Stimulated activated naive CD4-positive, alpha-beta T cell (primary cell): Measurements from ENCODE around the gene RYR1.
"Not testable (repeated sequence)": the region's sequence is repeated elsewhere in the genome, so short reads cannot be mapped to it uniquely, and the experiment has no call there.

Source experiments
- DNase-seq, 6 experiments: peaks; one replicate each; lab custom pipeline; 2025; lab: John Stamatoyannopoulos, UW

RYR1 gene

GRCh38 chr19:38490861-38491260, 57.4 kb downstream of the RYR1 start:
- no peak for DNase-seq

DNA sequence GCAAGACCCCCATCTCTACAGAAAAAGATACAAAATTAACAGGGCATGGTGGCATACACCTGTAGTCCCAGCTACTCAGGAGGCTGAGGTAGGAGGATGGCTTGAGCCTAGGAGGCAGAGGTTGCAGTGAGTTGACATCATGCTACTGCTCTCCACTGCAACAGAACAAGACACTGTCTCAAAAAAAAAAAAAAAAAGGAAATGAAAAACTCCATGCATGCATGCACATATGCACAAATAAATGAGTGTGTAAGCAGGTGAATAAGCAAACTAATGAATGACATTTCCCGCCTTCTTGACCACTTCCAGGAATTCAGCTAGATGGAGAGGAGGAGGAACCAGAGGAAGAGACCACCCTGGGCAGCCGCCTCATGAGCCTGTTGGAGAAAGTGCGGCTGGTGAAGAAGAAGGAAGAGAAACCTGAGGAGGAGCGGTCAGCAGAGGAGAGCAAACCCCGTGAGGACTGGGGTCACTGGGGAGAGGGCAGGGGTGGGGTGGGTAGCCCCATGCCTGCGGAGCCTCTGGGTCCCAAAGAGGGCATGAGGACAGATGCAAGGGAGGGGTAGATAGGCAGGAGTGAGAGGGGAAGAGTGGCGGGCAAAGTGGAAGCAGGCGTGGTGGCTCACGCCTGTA, 58.8 kb downstream of the RYR1 start:
- no peak for DNase-seq

- no peak for DNase-seq
Measured at GRCh38 chr19:38494379-38494778, 60.9 kb downstream of the RYR1 start.

- DNase-seq: not testable (repeated sequence)
Measured at GRCh38 chr19:38495375-38495774, 61.9 kb downstream of the RYR1 start.

DNA sequence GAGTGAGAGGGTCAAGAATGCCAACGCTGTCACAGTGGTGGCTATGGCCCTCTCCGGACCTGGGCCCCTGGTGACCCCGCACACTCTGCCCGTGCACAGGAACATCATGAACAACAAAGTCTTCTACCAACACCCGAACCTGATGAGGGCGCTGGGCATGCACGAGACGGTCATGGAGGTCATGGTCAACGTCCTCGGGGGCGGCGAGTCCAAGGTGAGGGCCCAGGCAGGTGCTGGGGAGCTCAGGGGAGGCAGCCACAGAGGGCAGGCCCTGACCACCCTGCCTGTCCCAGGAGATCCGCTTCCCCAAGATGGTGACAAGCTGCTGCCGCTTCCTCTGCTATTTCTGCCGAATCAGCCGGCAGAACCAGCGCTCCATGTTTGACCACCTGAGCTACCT, 62.6 kb downstream of the RYR1 start:
- no peak for DNase-seq

DNA sequence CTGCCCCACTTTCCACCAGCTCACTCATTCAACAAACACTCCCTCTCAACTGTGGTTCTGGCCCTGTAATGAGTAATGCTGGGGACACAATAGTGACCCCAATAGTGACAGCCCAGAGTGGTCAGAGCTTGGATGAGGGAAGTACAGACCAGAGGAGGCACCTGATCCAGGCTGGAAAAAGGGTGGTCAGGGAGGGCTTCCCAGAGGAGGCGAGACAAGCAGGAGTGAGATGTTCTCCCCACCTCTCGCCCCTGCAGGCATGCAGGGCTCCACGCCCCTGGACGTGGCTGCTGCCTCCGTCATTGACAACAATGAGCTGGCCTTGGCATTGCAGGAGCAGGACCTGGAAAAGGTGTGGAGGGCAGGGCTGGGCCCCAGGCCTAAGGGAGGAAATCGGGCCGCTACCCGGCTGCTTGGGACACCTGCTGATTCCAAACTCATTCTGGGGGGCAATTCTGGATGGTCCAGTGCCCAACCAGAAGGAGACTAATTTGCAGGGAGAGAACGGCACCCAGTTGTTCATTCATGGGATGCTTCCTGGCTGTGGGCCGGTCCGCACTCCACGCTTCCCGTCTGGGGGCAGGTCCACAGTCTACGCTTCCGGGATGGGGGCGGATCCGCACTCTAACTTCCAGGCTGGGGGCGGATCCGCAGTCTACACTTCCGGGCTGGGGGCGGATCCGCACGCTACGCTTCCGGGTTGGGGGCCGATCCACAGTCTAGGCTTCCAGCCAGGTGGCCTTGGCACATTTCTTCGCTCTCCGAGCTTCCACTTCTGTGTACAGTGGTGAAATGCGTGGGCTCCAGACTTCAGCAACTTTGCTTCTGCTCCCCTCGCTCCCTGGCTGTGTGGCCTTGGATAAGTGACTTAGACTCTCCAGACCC, 63.4 kb downstream of the RYR1 start:
- DNase-seq: no peak

DNA sequence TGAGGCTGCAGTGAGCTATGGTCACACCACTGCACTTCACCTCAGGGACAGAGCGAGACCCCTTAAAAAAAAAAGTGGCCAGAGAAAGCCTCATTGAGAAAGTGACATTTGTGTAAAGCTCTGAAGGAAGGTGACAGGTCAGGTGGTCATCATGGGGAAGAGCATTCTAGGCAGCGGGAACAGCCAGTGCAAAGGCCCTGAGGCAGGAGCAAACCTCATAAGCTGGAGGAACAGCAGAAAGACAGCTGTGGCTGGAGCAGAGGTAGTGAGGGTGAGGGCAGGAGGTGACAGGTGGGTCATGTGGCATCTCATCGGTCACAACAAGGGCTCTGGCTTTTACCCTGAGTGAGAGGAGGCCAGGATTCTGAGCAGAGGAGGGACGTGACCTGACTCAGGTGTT, 64.4 kb downstream of the RYR1 start:
- no peak for DNase-seq

GRCh38 chr19:38499532-38499931, 66.0 kb downstream of the RYR1 start:
- DNase-seq: no peak

GRCh38 chr19:38500450-38500849, 67.0 kb downstream of the RYR1 start:
- DNase-seq: no peak

DNA sequence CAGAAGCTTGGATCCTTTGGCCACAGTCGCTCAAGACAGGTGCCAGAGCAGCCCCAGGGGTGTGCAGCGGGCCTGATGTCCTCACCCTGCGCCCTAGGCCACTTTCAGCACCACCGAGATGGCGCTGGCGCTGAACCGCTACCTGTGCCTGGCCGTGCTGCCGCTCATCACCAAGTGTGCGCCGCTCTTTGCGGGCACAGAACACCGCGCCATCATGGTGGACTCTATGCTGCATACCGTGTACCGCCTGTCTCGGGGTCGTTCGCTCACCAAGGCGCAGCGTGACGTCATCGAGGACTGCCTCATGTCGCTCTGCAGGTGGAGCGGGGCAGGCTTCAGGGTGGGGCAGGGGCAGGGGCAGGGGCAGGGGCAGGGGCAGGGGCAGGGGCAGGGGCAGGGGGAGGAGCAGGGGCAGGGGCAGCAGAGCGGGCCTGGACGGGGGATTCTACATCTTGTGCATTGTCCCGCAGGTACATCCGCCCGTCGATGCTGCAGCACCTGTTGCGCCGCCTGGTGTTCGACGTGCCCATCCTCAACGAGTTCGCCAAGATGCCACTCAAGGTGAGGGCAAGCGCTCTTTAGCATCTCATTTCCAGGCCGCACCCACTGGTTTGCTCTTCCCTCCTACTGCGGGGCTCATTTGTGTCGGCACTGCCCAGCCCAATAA, 69.1 kb downstream of the RYR1 start:
- DNase-seq: no peak

- no peak for DNase-seq
Measured at GRCh38 chr19:38503077-38503410, 69.6 kb downstream of the RYR1 start.

DNA sequence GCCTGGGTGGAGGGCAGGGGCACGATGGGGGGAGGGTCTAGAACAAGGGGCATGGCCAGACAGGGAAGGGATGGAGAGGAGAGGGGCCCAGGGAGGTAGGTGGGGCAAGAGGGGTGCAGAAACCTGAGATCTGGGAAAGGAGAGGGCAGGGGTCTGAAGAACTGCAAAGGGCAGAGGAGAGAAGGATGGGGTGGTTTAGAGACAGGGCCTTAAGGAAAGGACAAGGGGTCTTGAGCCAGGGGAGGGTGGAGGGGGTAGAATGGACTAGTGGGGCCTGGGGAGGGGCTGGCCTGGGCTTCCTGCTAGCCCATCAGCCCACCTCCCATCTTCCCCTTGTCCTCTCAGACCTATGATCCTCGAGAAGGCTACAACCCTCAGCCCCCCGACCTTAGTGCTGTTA, 72.5 kb downstream of the RYR1 start:
- DNase-seq: no peak

DNA sequence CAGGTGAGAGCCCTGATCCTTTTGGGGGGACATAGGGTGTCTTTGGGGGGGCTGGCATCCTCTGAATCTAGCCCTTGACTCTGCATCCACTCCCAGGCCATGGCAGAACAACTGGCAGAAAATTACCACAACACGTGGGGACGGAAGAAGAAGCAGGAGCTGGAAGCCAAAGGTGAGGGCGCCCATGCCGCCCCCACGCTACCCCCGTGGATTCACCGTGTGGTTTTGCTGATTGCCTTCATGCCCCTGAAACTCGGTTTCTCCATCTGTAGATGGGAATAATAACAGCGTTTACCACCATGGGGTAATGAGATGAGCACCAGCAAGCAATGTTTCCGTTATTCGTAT, 72.9 kb downstream of the RYR1 start:
- no peak for DNase-seq

DNA sequence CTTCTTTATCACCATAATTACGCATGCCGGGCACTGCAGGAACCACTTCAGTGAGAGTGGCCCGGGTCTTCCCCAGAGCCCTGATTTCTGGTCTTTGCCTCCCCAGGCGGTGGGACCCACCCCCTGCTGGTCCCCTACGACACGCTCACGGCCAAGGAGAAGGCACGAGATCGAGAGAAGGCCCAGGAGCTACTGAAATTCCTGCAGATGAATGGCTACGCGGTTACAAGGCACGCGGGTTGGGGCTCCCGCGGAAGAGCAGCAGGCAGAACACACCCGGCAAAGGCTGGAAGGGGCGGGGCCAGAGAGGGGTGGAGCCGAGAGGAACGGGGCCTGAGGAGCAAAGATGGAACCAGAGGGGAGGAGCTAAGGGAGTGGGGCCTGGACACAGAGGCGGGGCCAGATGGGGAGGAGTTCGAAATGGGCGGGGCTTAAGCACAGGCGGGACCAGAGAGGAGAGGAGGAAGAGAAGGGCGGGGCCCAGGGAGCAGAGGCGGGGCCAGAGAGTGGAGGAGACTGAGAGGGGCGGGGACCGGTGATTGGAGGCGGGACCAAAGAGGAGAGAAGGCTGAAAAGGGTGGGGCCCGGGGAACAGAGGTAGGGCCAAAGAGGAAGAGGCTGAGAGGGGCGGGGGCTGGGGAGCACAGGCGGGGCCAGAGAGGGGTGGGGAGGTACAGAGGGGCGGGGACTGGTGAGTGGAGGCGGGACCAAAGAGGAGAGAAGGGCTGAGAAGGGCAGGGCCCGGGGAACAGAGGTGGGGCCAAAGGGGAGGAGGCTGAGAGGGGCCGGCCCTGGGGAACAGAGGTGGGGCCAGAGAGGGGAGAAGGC, 73.4 kb downstream of the RYR1 start:
- peak; percentile 71 to 89 (median 79) for DNase-seq

GRCh38 chr19:38507551-38508127, 74.1 kb downstream of the RYR1 start:
- no peak for DNase-seq

DNA sequence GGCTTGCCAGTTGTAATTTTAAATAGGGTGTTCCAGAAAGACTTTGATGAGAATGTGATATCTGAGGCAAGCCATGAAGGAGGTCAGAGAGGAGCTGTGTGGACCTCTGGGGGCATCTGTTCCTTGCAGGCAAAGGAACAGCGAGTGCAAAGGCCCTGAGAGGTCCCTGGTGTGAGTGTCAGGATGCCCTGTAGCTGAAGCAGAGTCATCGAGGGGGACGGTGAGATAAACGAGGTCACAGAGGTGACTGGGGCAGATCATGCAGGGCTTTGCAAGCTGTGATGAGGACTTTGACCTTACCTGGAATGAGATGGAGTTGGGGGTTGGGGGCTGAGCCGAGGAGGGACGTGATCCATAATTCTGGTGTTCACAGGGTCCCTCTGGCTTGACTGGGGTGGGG, 75.0 kb downstream of the RYR1 start:
- no peak for DNase-seq

DNA sequence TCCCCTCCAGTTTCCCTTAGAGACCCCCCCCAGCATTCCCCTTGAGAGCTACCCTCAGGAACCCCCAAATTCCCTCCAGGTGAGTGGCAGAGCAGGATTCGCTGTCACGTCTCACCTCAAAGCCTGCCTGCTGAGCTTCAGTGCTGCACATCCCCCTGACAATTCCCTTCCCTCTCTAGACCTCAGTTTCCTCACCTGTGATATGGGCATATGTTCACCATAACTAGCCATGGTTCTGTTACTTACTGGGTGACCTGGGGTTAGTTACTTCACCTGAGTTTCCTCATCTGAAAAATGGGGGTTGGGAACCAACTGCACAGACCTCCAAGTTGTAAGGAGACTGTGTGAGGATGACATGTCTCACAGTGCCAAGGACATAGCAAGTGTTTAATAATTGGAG, 75.5 kb downstream of the RYR1 start:
- DNase-seq: no peak

GRCh38 chr19:38511074-38511708, 77.7 kb downstream of the RYR1 start:
- no peak for DNase-seq

- no peak for DNase-seq
Measured at GRCh38 chr19:38512277-38512676, 78.8 kb downstream of the RYR1 start.

DNA sequence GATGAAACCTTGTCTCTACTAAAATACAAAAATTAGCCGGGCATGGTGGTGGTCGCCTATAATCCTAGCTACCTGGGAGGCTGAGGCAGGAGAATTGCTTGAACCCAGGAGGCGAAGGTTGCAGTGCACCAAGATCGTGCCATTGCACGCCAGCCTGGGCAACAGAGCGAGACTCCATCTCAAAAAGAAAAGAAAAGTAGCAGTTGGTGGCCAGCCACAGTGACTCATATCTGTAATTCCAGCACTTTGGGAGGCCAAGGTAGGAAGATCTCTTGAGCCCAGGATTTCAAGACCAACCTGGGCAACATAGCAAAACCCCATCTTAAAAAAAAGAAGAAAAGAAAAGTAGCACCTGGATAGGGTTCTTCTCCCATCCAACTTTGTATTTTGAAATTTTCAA, 79.7 kb downstream of the RYR1 start:
- not testable (repeated sequence) for DNase-seq

- DNase-seq: no peak
Measured at GRCh38 chr19:38513762-38514167, 80.3 kb downstream of the RYR1 start.
